Trophoblast cell (in vitro differentiated cells and primary cell): ENCODE data around the gene C13orf46.

ENCODE experiments used
- DNase-seq, 2 donors: peaks; one replicate each; pipeline ENCODE4 v3.0.0-alpha.2; 2016
- H2AFZ ChIP-seq: 2 replicates; pipeline ENCODE4 v1.6.1; 2013; ENCODE audit warnings: low read length, moderate library complexity, mild to moderate bottlenecking; ENCODE audit not compliant: insufficient read depth, poor library complexity
- H2AK5ac ChIP-seq: 2 replicates; pipeline ENCODE4 v1.6.1; 2013; ENCODE audit warnings: mild to moderate bottlenecking, low read length
- H2BK120ac ChIP-seq: 2 replicates; pipeline ENCODE4 v1.6.1; 2013; ENCODE audit warnings: low read length, mild to moderate bottlenecking, moderate library complexity; ENCODE audit not compliant: insufficient read depth, poor library complexity
- H2BK12ac ChIP-seq: 2 replicates; pipeline ENCODE4 v1.6.1; 2013; ENCODE audit warnings: mild to moderate bottlenecking, low read length, moderate library complexity
- H2BK5ac ChIP-seq: 2 replicates; pipeline ENCODE4 v1.6.1; 2013; ENCODE audit warnings: low read length, low read depth, moderate library complexity, mild to moderate bottlenecking; ENCODE audit not compliant: poor library complexity
- H3K14ac ChIP-seq: 2 replicates; pipeline ENCODE4 v1.6.1; 2013; ENCODE audit warnings: mild to moderate bottlenecking, low read length
- H3K18ac ChIP-seq: 2 replicates; pipeline ENCODE4 v1.6.1; 2013; ENCODE audit warnings: mild to moderate bottlenecking, low read length
- H3K23ac ChIP-seq: 2 replicates; pipeline ENCODE4 v1.6.1; 2013; ENCODE audit warnings: low read length
- H3K27ac ChIP-seq: 2 replicates; pipeline ENCODE4 v1.5.1; 2013; ENCODE audit warnings: low read depth, mild to moderate bottlenecking, inconsistent platforms, low read length, moderate library complexity
- H3K27me3 ChIP-seq: 2 replicates; pipeline ENCODE4 v1.6.1; 2013; ENCODE audit warnings: inconsistent platforms, mild to moderate bottlenecking, low read length, moderate library complexity; ENCODE audit not compliant: insufficient read depth
- H3K36me3 ChIP-seq, 2 experiments: 1 replicate in 1 of 2; 2 replicates in 1 of 2; pipeline ENCODE4 v1.6.1; 2013; ENCODE audit warnings: low read length in 2 of 2, mild to moderate bottlenecking in 2 of 2, moderate library complexity in 1 of 2; ENCODE audit not compliant: insufficient read depth in 2 of 2, control insufficient read depth in 1 of 2
- H3K4ac ChIP-seq: 2 replicates; pipeline ENCODE4 v1.6.1; 2013; ENCODE audit warnings: low read depth, mild to moderate bottlenecking, low read length, moderate library complexity
- H3K4me1 ChIP-seq, 2 experiments: 1 replicate in 1 of 2; 2 replicates in 1 of 2; pipeline ENCODE4 v1.6.1; 2013; ENCODE audit warnings: low read length in 2 of 2, mild to moderate bottlenecking in 2 of 2, moderate library complexity in 1 of 2; ENCODE audit not compliant: insufficient read depth in 2 of 2, control insufficient read depth in 1 of 2
- H3K4me2 ChIP-seq: 2 replicates; pipeline ENCODE4 v1.6.1; 2013; ENCODE audit warnings: inconsistent platforms, mild to moderate bottlenecking, low read length, moderate library complexity
- H3K4me3 ChIP-seq: 2 replicates; pipeline ENCODE4 v1.5.1; 2013; ENCODE audit warnings: mild to moderate bottlenecking, low read depth, low read length, inconsistent platforms
- H3K79me1 ChIP-seq: one replicate; pipeline ENCODE4 v1.6.1; 2013; ENCODE audit warnings: low read length
- H3K79me2 ChIP-seq: 2 replicates; pipeline ENCODE4 v1.6.1; 2013; ENCODE audit warnings: low read length, mild to moderate bottlenecking; ENCODE audit not compliant: control insufficient read depth, insufficient read depth, poor library complexity
- H3K9ac ChIP-seq: 2 replicates; pipeline ENCODE4 v1.6.1; 2013; ENCODE audit warnings: mild to moderate bottlenecking, low read length
- H3K9me3 ChIP-seq: 2 replicates; pipeline ENCODE4 v1.6.1; 2013; ENCODE audit warnings: low read depth, mild to moderate bottlenecking, control low read depth, inconsistent platforms, low read length; ENCODE audit not compliant: insufficient read depth
- H4K12ac ChIP-seq: 2 replicates; pipeline ENCODE4 v1.6.1; 2013; ENCODE audit warnings: low read depth, mild to moderate bottlenecking, low read length, moderate library complexity
- H4K8ac ChIP-seq: 2 replicates; pipeline ENCODE4 v1.6.1; 2013; ENCODE audit warnings: low read depth, mild to moderate bottlenecking, low read length, moderate library complexity
- H4K91ac ChIP-seq: one replicate; pipeline ENCODE4 v1.6.1; 2013; ENCODE audit warnings: low read depth, mild to moderate bottlenecking, low read length, moderate library complexity
- WGBS: extraction: QIAGEN DNeasy Blood & Tissue Kit; methylation state at CpG from one replicate; pipeline ENCODE4 v1.1.7; 2013; ENCODE audit warnings: missing lambda C conversion rate; ENCODE audit not compliant: insufficient read length, insufficient coverage; ENCODE audit errors: extremely low coverage; 5-methylcytosine and 5-hydroxymethylcytosine counted together

The C13orf46 gene

GRCh38 chr13:113937527-113938180 is 36.2 kb downstream of the C13orf46 start:
- Histone ChIP-seq H2AFZ (no peak overlapping the region), H4K8ac (no peak overlapping the region), H4K12ac (no peak overlapping the region), H3K27ac (no peak overlapping the region), H3K9me3 (peaks cover 2% of the 10 kb centered on the region), H2BK12ac (no peak overlapping the region), H3K14ac (no peak overlapping the region), H2AK5ac (no peak overlapping the region), H2BK5ac (no peak overlapping the region), H3K27me3 (no peaks in the 10 kb centered on the region), H3K4me1 (peaks cover 11 to 19% of the 10 kb centered on the region in 2 experiments), H3K79me2 (no peaks in the 10 kb centered on the region), H3K18ac (no peak overlapping the region), H3K4me2 (no peak overlapping the region), H3K4ac (no peak overlapping the region), H3K23ac (no peak overlapping the region), H3K36me3 (no peaks in the 10 kb centered on the region), H3K9ac (no peak overlapping the region), H2BK120ac (no peak overlapping the region), H3K79me1 (peaks cover 5% of the 10 kb centered on the region), H3K4me3 (no peak overlapping the region), H4K91ac (no peak overlapping the region)
- WGBS: no CpG with 5 or more reads among the region's 20 CpGs
- no peak for DNase-seq

DNA sequence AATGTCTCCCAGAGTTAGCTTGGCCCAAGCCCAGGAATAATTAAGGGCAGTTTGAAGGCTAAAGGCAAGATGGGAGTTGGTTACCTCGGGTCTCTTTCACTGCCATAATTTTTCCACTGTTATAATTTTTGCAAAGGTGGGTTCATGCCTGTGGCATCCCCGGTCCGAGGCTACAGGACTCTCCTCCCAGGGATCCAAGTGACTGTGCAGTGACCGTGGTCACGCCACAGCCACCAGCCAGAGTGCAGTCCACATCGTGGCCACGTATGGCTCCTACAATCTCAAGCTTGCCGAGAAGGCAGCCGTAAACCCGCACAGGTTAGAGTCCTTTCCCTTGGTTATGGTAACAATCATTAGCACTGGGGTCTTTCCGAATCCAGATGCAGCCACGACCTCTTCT is 36.8 kb downstream of the C13orf46 start:
- no peak overlapping the region for H4K8ac ChIP-seq
- no peaks in the 10 kb centered on the region for H3K79me2 ChIP-seq
- H3K27me3 ChIP-seq: no peaks in the 10 kb centered on the region
- H2BK120ac ChIP-seq: no peak overlapping the region
- H3K4me3 ChIP-seq: no peak overlapping the region
- peaks cover 11 to 19% of the 10 kb centered on the region in 2 experiments for H3K4me1 ChIP-seq
- H4K91ac ChIP-seq: no peak overlapping the region
- no peak overlapping the region for H3K4me2 ChIP-seq
- H3K79me1 ChIP-seq: peaks cover 5% of the 10 kb centered on the region
- no peak overlapping the region for H3K27ac ChIP-seq
- H3K18ac ChIP-seq: no peak overlapping the region
- no peak overlapping the region for H4K12ac ChIP-seq
- no peak overlapping the region for H2BK5ac ChIP-seq
- no peak for DNase-seq
- H2AK5ac ChIP-seq: no peak overlapping the region
- no peaks in the 10 kb centered on the region for H3K9me3 ChIP-seq
- H2BK12ac ChIP-seq: peak overlapping the region; percentile 35
- H3K14ac ChIP-seq: no peak overlapping the region
- no peak overlapping the region for H3K23ac ChIP-seq
- no peak overlapping the region for H3K4ac ChIP-seq
- no peaks in the 10 kb centered on the region for H3K36me3 ChIP-seq
- no CpG with 5 or more reads among the region's 12 CpGs for WGBS
- H2AFZ ChIP-seq: no peak overlapping the region
- H3K9ac ChIP-seq: no peak overlapping the region

DNA sequence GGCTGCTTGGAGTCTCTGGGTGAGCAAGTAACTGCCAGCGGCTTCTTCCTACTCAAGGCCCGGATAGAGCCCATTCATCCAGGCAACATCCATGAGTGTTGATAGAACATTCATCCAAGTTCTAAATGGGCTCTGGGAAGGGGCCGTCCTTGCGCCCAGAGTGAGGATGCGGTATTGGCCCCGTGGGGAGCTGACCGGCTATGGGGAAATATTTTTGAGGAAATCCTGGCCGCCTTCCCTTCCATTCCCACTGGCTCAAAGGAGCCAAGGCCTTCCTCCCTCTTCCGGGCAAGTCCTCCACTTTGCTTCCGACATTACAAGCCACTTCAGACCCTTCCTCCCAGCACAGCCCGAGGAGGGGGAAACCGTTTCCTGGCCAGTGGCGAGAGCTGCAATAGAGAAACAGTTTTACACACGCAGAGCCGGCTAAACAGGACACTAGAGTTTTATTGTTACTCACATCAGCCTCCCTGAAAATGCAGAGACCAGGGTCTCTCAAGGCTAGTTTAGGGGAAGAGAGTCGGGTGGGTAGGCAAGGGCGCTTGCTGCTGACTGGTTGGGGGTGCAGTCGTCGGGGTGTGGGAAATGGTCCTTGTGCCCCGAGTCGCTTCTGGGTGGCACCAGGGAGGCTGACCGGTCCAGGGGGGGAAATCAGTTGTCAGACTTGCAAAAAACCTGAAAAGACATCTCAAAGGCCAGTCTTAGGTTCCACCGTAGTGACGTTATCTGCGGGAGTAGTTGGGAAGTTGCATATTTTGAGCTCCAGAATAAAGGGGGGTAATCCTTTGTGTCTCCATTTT is 37.5 kb downstream of the C13orf46 start:
- no CpG with 5 or more reads among the region's 25 CpGs for WGBS
- Histone ChIP-seq H4K12ac (no peak overlapping the region), H3K79me2 (no peaks in the 10 kb centered on the region), H2BK12ac (peak overlapping the region; percentile 45), H4K8ac (no peak overlapping the region), H2BK120ac (no peak overlapping the region), H2AFZ (no peak overlapping the region), H3K18ac (no peak overlapping the region), H3K4me2 (no peak overlapping the region), H3K4me1 (peaks cover 11 to 19% of the 10 kb centered on the region in 2 experiments), H3K9ac (no peak overlapping the region), H3K23ac (no peak overlapping the region), H4K91ac (peak overlapping the region; percentile 28), H3K27ac (no peak overlapping the region), H2AK5ac (peak overlapping the region; percentile 15), H3K36me3 (no peaks in the 10 kb centered on the region), H2BK5ac (no peak overlapping the region), H3K4ac (no peak overlapping the region), H3K27me3 (no peaks in the 10 kb centered on the region), H3K79me1 (peaks cover 5% of the 10 kb centered on the region), H3K4me3 (no peak overlapping the region), H3K14ac (no peak overlapping the region), H3K9me3 (no peaks in the 10 kb centered on the region)
- no peak for DNase-seq

- H3K79me2 ChIP-seq: no peaks in the 10 kb centered on the region
- H3K79me1 ChIP-seq: peaks cover 5% of the 10 kb centered on the region
- peak overlapping the region; percentile 26 for H2BK120ac ChIP-seq
- peak overlapping the region; percentile 37 for H3K27ac ChIP-seq
- peaks cover 11 to 19% of the 10 kb centered on the region in 2 experiments for H3K4me1 ChIP-seq
- peak overlapping the region; percentile 61 for H4K8ac ChIP-seq
- no peaks in the 10 kb centered on the region for H3K36me3 ChIP-seq
- no peak overlapping the region for H3K4ac ChIP-seq
- no peak overlapping the region for H3K9ac ChIP-seq
- H3K18ac ChIP-seq: peak overlapping the region; percentile 45
- H3K14ac ChIP-seq: peak overlapping the region; percentile 33
- DNase-seq: no peak
- H3K4me2 ChIP-seq: peak overlapping the region; percentile 14
- no peaks in the 10 kb centered on the region for H3K27me3 ChIP-seq
- no peak overlapping the region for H2AK5ac ChIP-seq
- no peak overlapping the region for H2BK12ac ChIP-seq
- peak overlapping the region; percentile 6 for H2AFZ ChIP-seq
- H4K12ac ChIP-seq: peak overlapping the region; percentile 19
- H4K91ac ChIP-seq: peak overlapping the region; percentile 56
- H2BK5ac ChIP-seq: peak overlapping the region; percentile 13
- WGBS: no CpG with 5 or more reads among the region's 21 CpGs
- H3K9me3 ChIP-seq: no peaks in the 10 kb centered on the region
- no peak overlapping the region for H3K4me3 ChIP-seq
- H3K23ac ChIP-seq: no peak overlapping the region
These were observed 38.7 kb downstream of the C13orf46 start for GRCh38 chr13:113935001-113935844.
